Activated naive CD4-positive, alpha-beta T cell treated with anti-CD3 and anti-CD28 coated beads, Interleukin-2, amount 50 U/mL, for 16 hours (primary cell): ENCODE results near the gene RNF112.
A peak's percentile ranks its signal among the peaks of the same experiment; 100 is the strongest.
"Not testable (repeated sequence)": the region's sequence is repeated elsewhere in the genome, so short reads cannot be mapped to it uniquely, and the experiment has no call there.

Source experiments
- DNase-seq: peaks from one replicate; pipeline ENCODE4 v3.0.0-alpha.2; 2020

Gene RNF112

GRCh38 chr17:19415806-19416775 is 5.1 kb downstream of the RNF112 start:
- DNase-seq = no peak

DNA sequence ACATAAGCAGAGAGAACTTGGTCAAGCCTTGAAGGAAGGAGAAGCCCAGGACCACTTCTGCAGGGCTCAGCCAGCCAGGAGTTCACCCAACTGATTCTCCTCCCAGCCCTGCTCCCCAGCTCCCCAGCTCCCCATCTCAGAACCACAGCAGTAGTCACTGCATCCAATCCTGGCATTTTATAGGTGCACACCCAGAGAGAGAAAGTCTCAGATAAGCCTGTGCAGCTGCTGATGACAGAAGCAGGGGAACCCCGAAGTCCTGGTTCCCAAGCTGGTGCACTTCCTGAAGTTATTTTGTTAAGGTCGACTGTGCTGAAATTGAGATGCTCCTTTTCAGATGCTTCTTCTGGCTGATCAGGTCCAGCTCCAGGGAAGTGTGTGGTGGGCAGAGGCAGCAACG is 6.6 kb downstream of the RNF112 start:
- DNase-seq = no peak

- no peak for DNase-seq
Measured at GRCh38 chr17:19418251-19418992, 7.4 kb downstream of the RNF112 start.

- DNase-seq = no peak
Measured at GRCh38 chr17:19421219-19421618, 10.2 kb downstream of the RNF112 start.

DNA sequence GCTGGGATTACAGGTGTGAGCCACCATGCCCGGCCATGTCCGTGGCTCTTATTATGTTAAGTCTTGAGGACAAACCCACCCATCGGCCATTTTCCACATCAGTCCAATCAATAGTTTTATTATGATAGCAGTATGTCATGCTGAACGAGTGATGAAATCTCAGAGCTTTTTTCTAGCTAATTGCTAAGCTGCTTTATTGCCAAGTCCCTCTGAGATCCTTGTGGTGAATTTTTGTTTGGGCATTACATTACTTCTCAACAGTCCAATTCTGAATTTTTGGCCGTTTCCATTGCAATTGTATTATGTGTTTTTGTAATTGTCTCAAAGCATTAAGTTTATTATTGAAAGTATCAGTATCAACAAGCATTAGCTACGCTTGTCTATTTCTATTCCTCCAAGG is 10.9 kb downstream of the RNF112 start:
- no peak for DNase-seq

DNA sequence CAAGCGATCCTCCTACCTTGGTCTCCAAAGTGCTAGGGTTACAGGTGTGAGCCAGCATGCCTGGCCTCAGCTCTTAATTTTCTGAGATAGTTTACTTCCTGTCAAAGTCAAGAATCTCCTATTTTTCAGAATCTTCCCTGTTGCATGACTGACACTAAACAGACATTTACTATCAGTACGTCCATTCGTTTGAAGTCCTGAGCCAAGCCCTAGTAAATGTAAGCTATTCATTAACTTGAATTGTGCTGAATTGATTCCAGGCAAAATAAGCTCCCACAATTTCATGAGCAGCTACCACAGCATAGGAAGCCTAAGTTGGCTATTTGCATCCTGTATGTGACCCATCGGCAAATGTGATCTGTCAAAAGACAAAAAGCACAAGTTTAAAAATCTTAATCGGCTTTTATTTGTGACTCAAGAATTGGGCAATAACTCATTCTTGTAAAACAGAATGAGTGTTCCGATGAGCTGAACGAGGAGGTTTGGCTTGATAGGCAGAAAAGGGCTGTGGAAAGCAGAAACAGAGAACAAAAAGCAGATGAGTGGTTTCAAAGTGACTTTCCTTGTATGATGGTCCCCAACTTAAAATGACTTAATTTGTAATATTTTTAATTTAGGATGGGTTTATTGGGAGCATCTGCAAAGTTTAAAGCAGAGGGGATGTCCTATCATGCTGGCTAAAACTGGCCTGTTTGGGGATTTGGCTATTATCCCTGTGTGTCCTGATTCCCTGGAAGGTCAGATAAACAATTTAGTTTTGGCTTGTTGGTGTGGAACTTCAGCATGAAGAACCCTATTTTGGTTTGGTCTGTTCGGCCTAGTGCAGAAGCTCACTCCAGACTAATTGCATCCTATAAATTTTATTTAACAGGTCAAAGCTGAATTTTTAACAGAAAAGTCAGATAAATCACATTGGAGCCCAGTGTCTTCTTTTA is 14.2 kb downstream of the RNF112 start:
- no peak for DNase-seq

- no peak for DNase-seq
Measured at GRCh38 chr17:19426631-19427030, 15.6 kb downstream of the RNF112 start.

- DNase-seq = no peak
Measured at GRCh38 chr17:19431691-19432090, 20.7 kb downstream of the RNF112 start.

DNA sequence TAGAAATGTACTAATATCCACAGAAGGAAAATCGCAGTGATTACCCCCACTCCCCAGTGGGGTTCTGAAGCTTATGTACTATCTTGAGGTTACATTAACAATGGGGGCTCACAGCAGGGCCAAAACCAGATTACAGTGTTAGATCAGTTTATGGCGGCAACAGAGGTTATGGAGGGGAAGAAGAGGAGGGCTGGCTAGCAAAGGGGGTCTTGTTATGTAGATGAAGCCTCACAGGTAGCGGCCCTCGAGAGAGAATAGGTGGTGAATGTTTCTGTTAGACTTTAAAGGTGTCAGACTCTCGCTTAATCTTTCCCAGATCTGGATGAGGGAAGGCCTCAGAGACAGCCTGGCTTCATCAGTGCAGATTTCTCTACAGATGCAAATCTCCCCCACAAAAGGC is 22.2 kb downstream of the RNF112 start:
- DNase-seq = no peak

DNA sequence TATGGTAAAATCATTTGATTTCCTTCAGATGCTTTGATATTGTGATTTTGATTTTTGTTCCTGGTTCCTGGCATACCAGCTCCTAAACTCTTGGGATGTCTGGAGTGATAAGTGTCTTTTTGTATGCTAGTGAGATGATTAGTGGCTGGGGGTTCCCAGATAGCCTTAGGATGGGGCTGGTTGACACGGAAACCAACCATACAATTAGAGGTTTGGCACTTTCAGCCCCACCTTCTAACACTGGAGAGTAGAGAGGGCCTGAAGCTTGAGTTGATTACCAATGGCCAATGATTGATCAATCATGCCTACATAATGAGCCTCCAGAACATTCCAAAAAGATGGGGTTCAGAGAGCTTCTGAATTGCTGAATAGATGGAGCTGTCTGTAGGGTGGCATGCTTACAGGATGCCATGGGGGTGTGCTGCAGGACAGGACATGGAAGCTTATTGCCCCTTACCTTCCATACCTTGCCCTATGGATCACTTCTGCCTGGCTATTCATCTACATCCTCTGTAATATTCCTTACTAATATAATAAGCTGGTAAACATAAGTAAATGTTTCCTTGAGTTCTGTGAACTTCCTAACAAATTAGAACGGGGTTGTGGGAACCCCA is 22.8 kb downstream of the RNF112 start:
- DNase-seq = no peak

GRCh38 chr17:19440421-19440820 is 29.4 kb downstream of the RNF112 start:
- no peak for DNase-seq

GRCh38 chr17:19441288-19441687 is 30.3 kb downstream of the RNF112 start:
- not testable (repeated sequence) for DNase-seq

DNA sequence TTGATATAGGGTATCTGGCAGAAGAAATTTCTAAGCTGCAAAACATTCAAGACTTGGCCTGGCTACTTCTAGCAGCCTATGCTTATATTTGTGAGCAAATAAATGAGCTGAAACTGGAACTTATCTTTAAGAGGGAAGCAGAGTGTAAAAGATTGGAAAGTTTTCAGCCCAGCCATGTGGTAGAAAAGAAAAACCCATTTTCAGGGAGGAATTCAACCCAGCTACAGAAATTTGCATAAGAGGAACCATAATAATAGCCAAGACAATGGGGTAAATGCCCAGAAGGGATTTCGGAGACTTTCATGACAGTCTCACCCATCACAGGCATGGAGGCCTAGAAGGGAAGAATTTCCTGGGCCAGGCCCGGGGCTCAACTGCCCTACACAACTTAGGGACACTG is 31.7 kb downstream of the RNF112 start:
- no peak for DNase-seq

DNA sequence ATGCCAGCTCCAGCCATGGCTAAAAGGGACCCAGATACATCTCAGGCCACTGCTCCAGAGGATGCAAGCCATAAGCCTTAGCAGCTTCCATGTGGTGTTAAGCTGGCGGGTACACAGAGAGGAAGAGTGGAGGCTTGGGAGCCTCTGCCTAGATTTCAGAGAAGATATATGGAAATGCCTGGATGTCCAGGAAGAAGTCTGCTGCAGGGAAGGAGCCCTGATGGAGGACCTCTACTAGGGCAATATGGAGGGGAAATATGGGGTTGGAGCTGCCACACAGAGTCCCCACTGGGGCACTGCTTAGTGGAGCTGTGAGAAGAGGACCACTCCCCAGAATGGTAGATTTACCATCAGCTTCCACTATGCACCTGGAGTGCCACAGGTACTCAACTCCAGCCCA is 32.1 kb downstream of the RNF112 start:
- no peak for DNase-seq

DNA sequence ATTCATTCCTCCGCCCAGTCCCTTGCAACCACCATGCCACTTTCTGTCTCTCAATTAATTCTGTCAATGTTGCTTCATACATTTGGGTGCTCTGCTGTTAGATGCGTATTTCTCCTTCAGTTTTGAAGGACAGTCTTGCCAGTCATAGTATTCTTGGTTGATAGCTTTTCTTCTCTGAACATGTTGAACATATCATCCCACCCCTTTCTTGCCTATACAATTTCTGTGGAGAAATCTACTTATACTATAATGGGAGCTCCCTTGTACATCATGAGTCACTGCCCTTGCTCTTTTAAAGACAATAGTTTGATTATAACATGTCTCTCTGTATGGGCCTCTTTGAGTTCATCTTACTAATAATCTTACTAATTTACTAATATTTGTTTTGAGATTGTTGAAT is 34.1 kb downstream of the RNF112 start:
- no peak for DNase-seq

- not testable (repeated sequence) for DNase-seq
Measured at GRCh38 chr17:19446577-19446976, 35.5 kb downstream of the RNF112 start.

DNA sequence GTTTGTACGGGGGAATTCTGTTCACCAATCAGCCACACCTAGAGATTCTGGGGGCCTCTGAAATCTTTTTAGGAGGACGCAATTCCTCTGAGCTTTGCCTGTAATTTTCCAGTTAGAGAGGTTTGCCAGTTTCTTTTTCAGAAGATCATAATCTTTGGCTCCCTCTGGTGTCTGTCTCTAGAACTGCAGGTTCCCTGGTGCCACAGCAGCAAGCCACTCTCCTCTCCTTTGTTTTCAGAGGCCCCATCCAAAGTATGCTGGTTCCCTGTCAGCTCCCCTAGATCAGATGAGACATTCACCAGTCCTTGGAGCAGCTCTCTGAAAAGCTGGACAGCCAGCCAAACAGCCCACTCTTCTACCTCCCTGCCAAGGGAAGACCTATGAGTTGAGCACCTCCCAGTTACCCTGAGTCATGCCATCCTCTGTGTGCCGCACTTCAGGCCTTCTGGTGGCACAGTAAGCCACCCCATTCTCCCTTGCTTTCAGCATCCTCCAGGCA is 36.1 kb downstream of the RNF112 start:
- DNase-seq = peak; percentile 60

DNA sequence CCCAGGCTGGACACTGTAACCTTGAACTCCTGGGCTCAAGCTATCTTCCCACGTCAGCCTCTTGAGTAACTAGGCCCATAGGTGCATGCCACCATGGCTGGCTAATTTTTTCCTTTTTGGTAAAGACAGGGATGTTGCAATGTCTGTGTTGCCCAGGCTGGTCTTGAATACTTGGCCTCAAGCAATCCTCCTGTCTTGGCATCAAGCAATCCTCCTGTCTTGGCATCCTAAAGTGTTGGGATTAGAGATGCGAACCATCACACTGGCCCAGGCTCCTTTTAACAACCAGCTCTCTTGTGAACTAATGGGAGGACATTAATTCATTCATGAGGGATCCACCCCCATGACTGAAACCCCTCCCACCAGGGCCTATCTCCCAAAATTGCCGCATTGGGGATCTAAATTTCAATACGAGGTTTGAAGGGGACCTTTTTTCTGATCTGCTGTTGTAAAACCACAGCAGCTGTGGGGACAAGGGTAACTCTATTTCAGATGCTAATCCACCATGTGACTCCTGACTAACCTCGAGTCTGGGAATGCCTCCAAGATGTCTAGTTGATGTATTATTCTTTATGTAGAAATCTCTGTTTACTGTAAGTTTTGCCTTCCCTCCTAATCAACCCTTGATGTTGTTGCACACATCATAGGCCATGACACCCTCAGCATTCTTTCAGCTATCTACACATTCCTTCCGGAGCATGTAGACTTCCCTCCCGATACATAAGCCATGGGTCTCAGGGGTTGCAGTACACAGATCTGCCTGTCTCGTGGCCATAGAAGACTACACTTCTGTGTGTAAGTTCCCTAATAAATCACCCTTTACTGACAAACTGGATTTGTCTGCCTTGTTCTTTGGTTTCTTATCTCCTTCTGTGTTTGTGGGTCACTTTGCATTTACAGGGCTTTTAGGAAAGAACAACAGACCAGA is 37.6 kb downstream of the RNF112 start:
- DNase-seq = no peak

GRCh38 chr17:19449656-19450055 is 38.6 kb downstream of the RNF112 start:
- no peak for DNase-seq

GRCh38 chr17:19453296-19453695 is 42.3 kb downstream of the RNF112 start:
- no peak for DNase-seq

- no peak for DNase-seq
Measured at GRCh38 chr17:19454074-19454473, 43.0 kb downstream of the RNF112 start.
